HG03135 (cell line): ENCODE measurements around the gene RPS6KA1.

Experiments
- ATAC-seq: cut with Tn5 transposase; IDR thresholded peaks from one replicate; pipeline ENCODE4 v1.9.1; 2021; ENCODE audit warnings: mild to moderate bottlenecking, moderate library complexity; ENCODE audit not compliant: unreplicated experiment

RPS6KA1 gene

GRCh38 chr1:26531651-26532131, 2.1 kb downstream of the RPS6KA1 start:
- no peak for ATAC-seq

GRCh38 chr1:26533951-26534509, 4.5 kb downstream of the RPS6KA1 start:
- ATAC-seq, result no peak

GRCh38 chr1:26535201-26535600, 5.6 kb downstream of the RPS6KA1 start:
- no peak for ATAC-seq

GRCh38 chr1:26536081-26536480, 6.5 kb downstream of the RPS6KA1 start:
- ATAC-seq, result no peak

- ATAC-seq, result no peak
Observed at GRCh38 chr1:26536521-26536920, 7.0 kb downstream of the RPS6KA1 start.

- no peak for ATAC-seq
Observed at GRCh38 chr1:26537951-26538352, 8.4 kb downstream of the RPS6KA1 start.

GRCh38 chr1:26538480-26539412, 9.2 kb downstream of the RPS6KA1 start:
- no peak for ATAC-seq

- no peak for ATAC-seq
Observed at GRCh38 chr1:26539722-26540121, 10.2 kb downstream of the RPS6KA1 start.

GRCh38 chr1:26540351-26540750, 10.8 kb downstream of the RPS6KA1 start:
- ATAC-seq, result no peak

- ATAC-seq, result no peak
Observed at GRCh38 chr1:26541431-26541815, 11.9 kb downstream of the RPS6KA1 start.

- ATAC-seq, result peak; percentile 58
Observed at GRCh38 chr1:26541816-26542711, 12.5 kb downstream of the RPS6KA1 start.

- ATAC-seq, result no peak
Observed at GRCh38 chr1:26542771-26543451, 13.3 kb downstream of the RPS6KA1 start.

- no peak for ATAC-seq
Observed at GRCh38 chr1:26543462-26543861, 13.9 kb downstream of the RPS6KA1 start.

GRCh38 chr1:26544126-26544525, 14.6 kb downstream of the RPS6KA1 start:
- ATAC-seq, result no peak

- no peak for ATAC-seq
Observed at GRCh38 chr1:26545969-26546323, 16.4 kb downstream of the RPS6KA1 start.

- ATAC-seq, result no peak
Observed at GRCh38 chr1:26546375-26546774, 16.8 kb downstream of the RPS6KA1 start.

- no peak for ATAC-seq
Observed at GRCh38 chr1:26546819-26547218, 17.3 kb downstream of the RPS6KA1 start.

GRCh38 chr1:26548841-26549240, 19.3 kb downstream of the RPS6KA1 start:
- no peak for ATAC-seq

- ATAC-seq, result no peak
Observed at GRCh38 chr1:26550946-26551345, 21.4 kb downstream of the RPS6KA1 start.

GRCh38 chr1:26552720-26553119, 23.2 kb downstream of the RPS6KA1 start:
- ATAC-seq, result no peak
